ENCODE measurements around the gene DRD1. TPM values are rescaled to one million over a fixed set of nuclear protein-coding genes. Genes with fewer than 3 reads are reported as not detected.

DRD1 gene
- total RNA-seq = not detected in 2 replicates

GRCh38 chr5:175444060-175444904, at the start of gene DRD1:
DRD1 (minus strand) TSS chr5:175444182; CDS start chr5:175443099, 1,083 bp downstream.

GRCh38 chr5:175478384-175479124, 34.6 kb upstream of the DRD1 start, which contains the start of gene SFXN1:
SFXN1 (plus strand) TSS chr5:175478560; CDS start chr5:175492104, 13,544 bp downstream.

Other genes starting within 250 kb of the DRD1 start
- 53.8 and 93.2 TPM in 2 replicates for gene SFXN1, start 34.4 kb upstream of the DRD1 start, total RNA-seq
- gene HRH2, start 213.9 kb upstream of the DRD1 start, total RNA-seq = 0.32 TPM in 1 of 2 replicates, not detected in the other

Measured in cardiac atrium fibroblast (primary cell).